Right renal pelvis (tissue), 4 donors: Measurements from ENCODE around the gene RNF115. TPM values are rescaled to one million over a fixed set of nuclear protein-coding genes. Genes with fewer than 3 reads are reported as not detected.
"Not testable (repeated sequence)": the region's sequence is repeated elsewhere in the genome, so short reads cannot be mapped to it uniquely, and the experiment has no call there.

Experiments
- DNase-seq, 4 donors: peaks; one replicate each; pipeline ENCODE4 v3.0.0-alpha.2; 2013; ENCODE audit warnings: low read depth in 4 of 4, low spot score in 3 of 4, missing footprints in 1 of 4
- polyA plus RNA-seq, 4 donors: library from polyadenylated mRNA; unstranded; fragments of 120-200 nt; gene quantifications; one replicate each; pipeline ENCODE4 v1.2.1, GENCODE V29; 2013; ENCODE audit not compliant: insufficient read length in 4 of 4

The RNF115 gene
- polyA plus RNA-seq, result 10 to 100 TPM; 12.6 to 18.0 (median 16.9) TPM

GRCh38 chr1:145823565-145824498 lies at the start of gene RNF115, which contains the start of gene POLR3C:
Gene RNF115, minus strand, starts transcription at chr1:145824095. Its CDS starts 222 bp downstream, at chr1:145823873.
Gene POLR3C, plus strand, starts transcription at chr1:145824200. Its CDS starts 1,577 bp downstream, at chr1:145825777.
- peak; percentile 74 to 81 (median 76) for DNase-seq

DNA sequence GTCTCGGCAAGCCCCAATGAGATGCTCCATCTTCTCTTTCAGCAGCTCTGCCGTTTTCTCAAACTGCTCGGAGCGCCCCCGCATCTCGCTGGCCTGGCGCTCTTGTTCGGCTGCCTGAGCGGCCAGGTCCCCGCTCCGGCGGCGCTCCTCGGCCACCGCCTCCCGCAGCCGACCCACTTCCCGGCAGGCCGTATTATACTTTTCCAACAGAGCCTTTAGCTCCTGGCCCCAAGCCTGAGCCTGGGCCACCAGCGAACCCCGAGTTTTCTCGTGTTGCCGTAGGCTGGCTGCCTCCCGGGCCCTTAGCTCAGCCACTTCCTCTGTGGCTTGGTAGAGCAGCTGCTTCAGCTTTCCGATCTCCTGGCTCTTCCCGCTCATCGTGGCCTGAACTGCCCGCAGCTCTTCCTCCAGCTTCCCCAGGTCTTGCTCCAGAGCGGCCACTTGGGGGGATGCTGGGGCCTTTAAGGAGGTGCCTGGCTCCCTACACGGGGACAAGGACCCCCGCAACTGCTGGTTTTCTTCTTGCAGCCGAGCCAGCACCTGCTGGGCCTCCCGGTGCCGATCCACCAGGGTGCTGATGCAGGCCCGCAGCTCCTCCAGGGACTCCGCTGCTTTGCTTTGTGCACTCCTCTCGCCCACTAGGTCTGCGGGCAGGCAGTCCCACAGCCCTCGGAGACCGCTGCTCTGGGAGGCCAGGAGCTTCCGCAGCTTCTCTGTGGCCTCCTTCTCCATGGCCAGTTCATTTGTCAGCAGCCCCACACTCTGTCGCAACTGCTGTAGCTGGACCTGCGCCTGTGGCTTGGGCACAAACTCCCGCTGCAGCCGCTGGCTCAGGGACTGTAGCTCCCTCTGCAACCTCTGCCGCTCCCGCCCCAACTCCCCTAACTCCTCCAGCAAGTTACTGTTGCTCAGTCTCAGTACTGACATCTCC lies 48.4 kb upstream of the RNF115 start:
- DNase-seq, result no peak

DNA sequence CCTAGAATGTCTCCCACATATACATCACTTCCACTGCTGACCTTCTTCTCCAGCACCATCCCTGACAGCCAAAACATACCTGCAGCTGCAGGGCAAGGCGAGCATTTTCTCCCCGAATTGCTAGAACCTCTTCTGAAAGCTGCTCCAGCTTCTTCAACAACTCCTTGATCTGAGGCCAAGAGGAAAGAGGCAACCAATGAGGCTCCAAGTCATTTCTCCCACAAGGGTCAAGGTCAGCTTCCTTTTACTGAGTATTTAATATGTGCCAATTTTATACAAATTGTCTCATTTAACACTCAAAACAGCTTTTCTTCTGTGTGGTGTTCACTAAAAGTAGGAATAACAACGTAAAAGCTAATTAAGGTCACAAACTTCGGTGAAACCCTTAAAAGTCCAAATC lies 44.3 kb upstream of the RNF115 start:
- no peak for DNase-seq

GRCh38 chr1:145863282-145864018 lies 39.6 kb upstream of the RNF115 start:
- DNase-seq, result no peak

- DNase-seq, result peak; percentile 75 to 83 (median 82)
These were observed 35.7 kb upstream of the RNF115 start for GRCh38 chr1:145859491-145860023.

DNA sequence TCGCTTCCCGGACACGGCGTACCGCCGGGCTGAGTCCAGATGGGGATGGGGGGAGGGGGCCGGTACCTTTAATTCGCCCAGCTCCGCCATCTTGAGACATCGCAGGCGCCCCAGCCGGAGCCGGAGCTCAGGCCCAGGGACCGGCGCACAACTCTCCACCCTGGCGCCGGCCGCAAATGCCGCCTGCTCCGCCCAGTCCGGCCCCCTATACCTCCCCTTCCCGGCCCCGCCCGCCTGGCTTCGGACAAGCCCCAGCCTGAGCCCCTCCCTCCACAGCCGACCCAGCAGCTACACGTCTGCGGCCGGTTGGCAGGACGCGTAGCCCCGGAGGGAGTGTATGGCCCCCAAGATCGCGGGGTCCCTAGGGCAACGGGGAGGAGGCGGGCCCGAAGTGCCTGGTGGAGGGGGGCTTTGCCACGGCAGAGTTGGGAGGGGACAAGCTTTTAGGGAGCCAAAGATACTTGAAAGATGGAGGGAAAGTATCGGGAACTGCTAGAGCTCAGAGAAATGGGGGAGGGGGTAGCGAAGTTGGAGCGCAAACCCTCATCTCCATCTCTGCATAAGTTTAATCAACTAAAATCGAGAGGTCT lies 35.1 kb upstream of the RNF115 start, which contains the start of gene PIAS3:
Gene PIAS3, minus strand, starts transcription at position 181 of the 590 bp plus-strand sequence. Its CDS starts 91 bp downstream, at position 90.
- DNase-seq, result peak; percentile 87 to 90 (median 88)

- peak in 1 of 4 donors; percentile 21 for DNase-seq
These were observed 34.5 kb upstream of the RNF115 start for GRCh38 chr1:145858238-145858900.

DNA sequence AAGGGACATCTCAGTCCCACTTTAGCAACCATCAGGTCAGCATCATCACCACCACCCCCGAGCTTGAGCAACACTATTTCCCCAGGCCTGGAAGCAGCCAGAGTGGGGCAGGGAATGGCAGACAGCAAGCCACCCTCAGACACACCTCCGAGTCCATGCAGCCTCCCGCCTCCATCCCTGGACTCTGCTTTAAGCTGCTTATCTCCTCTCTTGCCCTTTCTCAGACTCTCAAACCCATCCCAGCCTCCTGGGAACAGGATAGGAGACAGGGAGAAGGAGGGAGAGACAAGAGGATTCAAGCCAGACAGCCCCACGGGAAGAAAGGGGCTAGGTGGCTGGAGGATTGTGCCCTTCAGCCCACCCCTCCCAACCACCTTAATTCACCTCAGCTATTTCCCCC lies 33.3 kb upstream of the RNF115 start:
- DNase-seq, result no peak

DNA sequence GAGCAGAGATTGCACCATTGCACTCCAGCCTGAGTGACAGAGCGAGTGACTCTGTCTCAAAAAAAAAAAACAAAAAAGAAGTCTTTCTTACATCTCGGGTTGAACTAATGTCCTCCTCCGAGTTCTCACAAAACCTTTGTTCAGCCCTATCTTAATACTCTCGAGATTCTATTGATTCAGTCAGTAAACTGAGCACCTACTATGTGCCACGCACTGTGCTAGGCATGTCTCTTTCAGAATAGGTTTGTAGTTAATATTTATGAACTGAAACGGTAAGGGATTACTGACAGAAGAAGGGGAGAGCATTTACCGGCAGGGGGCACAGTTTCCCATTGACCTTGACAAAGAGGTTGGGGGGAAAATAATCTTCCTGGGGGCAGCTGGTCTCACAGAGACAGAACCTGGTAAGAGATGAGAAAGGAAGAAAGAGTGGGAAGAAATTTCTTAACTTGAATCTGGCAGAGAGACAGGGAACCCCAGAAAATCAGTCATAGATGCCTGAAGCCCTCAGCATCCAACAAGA lies 31.6 kb upstream of the RNF115 start:
- DNase-seq, result no peak

DNA sequence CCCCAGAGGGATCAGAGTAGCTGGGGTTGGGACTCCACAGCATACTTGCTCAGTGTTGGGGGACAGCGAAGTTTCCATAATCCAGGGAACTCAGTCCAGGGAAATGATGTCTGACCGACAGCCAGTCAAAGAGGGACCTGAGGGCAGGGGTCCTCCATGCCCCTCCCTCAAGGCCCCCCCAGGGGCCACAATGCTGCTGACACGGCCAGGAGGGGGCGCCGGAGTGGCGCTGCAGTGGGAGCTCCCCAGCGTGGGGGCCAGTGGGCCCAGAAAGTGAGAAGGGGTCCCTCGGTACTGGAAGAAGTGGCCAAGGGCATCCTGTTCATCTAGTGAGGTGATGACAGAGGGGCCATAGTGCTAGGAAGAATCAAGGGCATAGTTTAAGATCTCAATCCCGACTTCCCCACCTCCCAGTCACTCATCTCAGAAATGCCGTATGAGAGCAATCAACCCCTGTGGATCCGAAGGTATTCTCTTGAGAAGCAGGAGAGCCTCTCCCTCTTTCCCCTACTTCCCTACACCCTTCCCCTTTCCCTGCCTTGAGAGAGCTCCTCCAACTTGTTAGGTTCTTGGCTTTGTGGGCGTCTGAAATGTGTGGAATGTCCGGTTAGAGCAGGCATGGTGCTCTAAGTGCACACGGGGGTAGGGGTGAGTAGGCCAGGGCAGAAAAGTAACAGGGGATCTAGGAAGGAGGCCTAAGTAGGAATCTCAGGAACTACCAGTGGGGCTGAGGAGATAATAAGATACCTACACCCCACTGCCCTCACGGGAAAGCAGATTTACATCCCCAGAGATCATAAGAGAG lies 25.7 kb upstream of the RNF115 start:
- no peak for DNase-seq

- DNase-seq, result no peak
These were observed 23.9 kb upstream of the RNF115 start for GRCh38 chr1:145847827-145848226.

DNA sequence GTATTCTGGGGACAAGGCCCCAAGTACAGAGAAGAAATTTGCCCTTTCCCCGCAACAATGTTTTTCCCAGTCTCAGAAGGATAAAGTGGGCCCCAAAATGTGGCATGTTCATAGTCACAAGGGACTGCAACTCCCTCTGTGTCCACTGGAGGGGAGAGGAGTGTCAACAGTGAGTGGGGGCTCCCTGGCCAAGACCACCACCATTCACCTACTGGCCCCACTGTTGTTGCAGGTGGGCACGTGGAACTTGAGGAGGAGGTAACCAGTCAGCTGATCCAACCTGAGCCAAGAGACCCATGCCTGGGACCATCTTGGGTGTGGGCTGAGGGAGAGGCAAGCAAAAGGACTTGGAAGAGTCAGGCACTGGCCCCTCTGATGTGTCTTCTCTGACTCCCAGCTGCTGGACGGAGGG lies 22.3 kb upstream of the RNF115 start:
- peak in 2 of 4 donors; percentile 25 to 46 for DNase-seq

- peak in 3 of 4 donors; percentile 59 to 72 (median 64) for DNase-seq
These were observed 21.7 kb upstream of the RNF115 start, which contains the start of gene NUDT17 for GRCh38 chr1:145845514-145846161. Gene NUDT17, plus strand, starts transcription at chr1:145845630. Its CDS starts 11 bp downstream, at chr1:145845641.

- DNase-seq, result no peak
These were observed 21.2 kb upstream of the RNF115 start for GRCh38 chr1:145845144-145845513.

- no peak for DNase-seq
These were observed 19.1 kb upstream of the RNF115 start for GRCh38 chr1:145843031-145843430.

GRCh38 chr1:145837656-145838055 lies 13.8 kb upstream of the RNF115 start:
- DNase-seq, result no peak

DNA sequence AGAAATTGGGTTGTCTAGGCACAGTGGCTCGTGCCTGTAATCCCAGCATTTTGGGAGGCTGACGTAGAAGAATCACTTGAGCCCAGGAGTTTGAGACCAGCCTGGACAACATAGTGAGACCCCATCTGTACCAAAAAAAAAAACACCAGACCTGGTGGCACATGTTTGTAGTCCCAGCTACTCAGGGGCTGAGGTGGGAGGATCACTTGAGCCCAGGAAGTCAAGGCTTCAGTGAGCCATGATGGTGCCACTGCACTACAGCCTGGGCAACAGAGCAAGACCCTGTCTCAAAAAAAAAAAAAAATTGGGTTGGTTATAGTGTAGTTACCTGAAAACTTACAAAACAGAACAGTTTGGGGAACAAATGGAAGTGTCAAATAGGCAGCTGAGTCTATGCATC lies 6.9 kb upstream of the RNF115 start:
- not testable (repeated sequence) for DNase-seq
